Measurements from ENCODE around the gene NXPE3. TPM values are rescaled to one million over a fixed set of nuclear protein-coding genes. Genes with fewer than 3 reads are reported as not detected.

NXPE3 gene
- total RNA-seq, 1 experiment from 2014 or later = 12.8 TPM

DNA sequence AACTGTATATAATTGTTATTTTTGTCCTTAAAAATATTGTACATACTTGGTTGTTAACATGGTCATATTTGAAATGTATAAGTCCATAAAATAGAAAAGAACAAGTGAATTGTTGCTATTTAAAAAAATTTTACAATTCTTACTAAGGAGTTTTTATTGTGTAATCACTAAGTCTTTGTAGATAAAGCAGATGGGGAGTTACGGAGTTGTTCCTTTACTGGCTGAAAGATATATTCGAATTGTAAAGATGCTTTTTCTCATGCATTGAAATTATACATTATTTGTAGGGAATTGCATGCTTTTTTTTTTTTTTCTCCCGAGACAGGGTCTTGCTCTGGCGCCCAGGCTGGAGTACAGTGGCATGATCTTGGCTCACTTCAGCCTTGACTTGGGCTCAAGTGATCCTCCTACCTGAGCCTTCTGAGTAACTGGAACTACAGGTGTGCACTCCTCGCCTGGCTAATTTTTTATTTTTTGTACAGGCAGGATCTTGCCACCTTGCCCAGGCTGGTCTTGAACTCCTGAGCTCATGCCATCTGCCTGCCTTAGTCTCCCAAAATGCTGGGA is 81.0 kb downstream of the NXPE3 start:
- H3K4me2 ChIP-seq = no peak overlapping the region
- ChIA-PET POLR2A (ENCODE audit: unreplicated experiment) (interaction anchor here (0.7 kb wide), 1 partner anchor 320 kb away, joined by 3 read pairs; no protein-coding TSS in a partner anchor), CTCF (no interaction called here)
- H3K4me1 ChIP-seq (replicated peaks; ENCODE audit: insufficient read depth) = no peaks in the 10 kb centered on the region
- H3K27ac ChIP-seq = no peak overlapping the region
- H3K4me3 ChIP-seq = no peak overlapping the region
- H2AFZ ChIP-seq = no peak overlapping the region
- peaks cover 4% of the 10 kb centered on the region; the same call in 1 of the 2 replicates for H4K20me1 ChIP-seq (ENCODE audit: insufficient read depth)
- H3K9me3 ChIP-seq (ENCODE audit: insufficient read depth, low read depth) = no peaks in the 10 kb centered on the region
- peaks cover 4% of the 10 kb centered on the region for H3F3A ChIP-seq (ENCODE audit: insufficient read depth, low read depth)
- H3K9me2 ChIP-seq (ENCODE audit: insufficient read depth) = no peaks in the 10 kb centered on the region
- H3K79me2 ChIP-seq (ENCODE audit: low read depth) = no peaks in the 10 kb centered on the region
- peaks cover 56% of the 10 kb centered on the region for H3K36me3 ChIP-seq (ENCODE audit: low read depth)
- no peaks in the 10 kb centered on the region for H3K27me3 ChIP-seq (ENCODE audit: insufficient read depth, low read depth)
- BruUV-seq (replicated peaks) = no TSS peak
- DNase-seq = no peak
- intact Hi-C loops (cut with micrococcal nuclease; ENCODE audit: unreplicated experiment) = no loop called here
- no peak for TF ChIP-seq EZH2 (IDR thresholded peaks at IDR 0.05; ENCODE audit: low read depth)
- TF ChIP-seq, protein P1, sequence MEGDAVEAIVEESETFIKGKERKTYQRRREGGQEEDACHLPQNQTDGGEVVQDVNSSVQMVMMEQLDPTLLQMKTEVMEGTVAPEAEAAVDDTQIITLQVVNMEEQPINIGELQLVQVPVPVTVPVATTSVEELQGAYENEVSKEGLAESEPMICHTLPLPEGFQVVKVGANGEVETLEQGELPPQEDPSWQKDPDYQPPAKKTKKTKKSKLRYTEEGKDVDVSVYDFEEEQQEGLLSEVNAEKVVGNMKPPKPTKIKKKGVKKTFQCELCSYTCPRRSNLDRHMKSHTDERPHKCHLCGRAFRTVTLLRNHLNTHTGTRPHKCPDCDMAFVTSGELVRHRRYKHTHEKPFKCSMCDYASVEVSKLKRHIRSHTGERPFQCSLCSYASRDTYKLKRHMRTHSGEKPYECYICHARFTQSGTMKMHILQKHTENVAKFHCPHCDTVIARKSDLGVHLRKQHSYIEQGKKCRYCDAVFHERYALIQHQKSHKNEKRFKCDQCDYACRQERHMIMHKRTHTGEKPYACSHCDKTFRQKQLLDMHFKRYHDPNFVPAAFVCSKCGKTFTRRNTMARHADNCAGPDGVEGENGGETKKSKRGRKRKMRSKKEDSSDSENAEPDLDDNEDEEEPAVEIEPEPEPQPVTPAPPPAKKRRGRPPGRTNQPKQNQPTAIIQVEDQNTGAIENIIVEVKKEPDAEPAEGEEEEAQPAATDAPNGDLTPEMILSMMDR (conservative IDR thresholded peaks at IDR 0.05) = no peak

DNA sequence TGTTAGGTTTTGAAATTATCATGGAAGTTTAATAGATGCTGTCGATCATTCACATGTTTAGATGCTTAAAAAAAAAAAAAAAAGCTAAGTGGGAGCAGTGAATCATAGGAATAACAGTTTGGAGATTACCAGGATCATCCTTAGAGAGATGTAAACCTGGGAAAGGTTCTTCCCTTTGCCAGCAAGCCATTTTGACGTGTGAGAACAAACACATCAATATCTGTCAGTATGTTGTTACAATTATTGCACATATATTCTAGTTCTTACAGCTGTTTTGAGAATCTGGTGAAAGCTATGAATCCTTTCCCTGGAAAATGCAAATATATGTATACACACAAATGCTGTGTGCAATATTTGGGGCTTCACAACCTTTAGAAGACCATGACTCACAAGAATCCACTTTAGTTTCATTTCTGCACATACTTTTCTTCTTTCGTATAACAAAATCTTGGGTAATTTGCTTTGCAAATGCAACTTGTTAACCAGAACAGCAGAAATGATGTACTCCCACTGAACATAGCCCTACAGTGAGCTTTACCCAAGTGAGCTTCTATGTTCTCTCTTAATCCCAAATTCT is 82.3 kb downstream of the NXPE3 start:
- H3K27me3 ChIP-seq (ENCODE audit: insufficient read depth, low read depth) = no peaks in the 10 kb centered on the region
- ChIA-PET POLR2A (ENCODE audit: unreplicated experiment) (interaction anchor here (0.6 kb wide), 2 partner anchors 34 to 218 kb away, joined by 3 to 6 read pairs; no protein-coding TSS in a partner anchor), CTCF (no interaction called here)
- H3K36me3 ChIP-seq (ENCODE audit: low read depth) = peaks cover 43% of the 10 kb centered on the region
- no peak overlapping the region for H2AFZ ChIP-seq
- intact Hi-C loops (cut with micrococcal nuclease; ENCODE audit: unreplicated experiment) = no loop called here
- no peaks in the 10 kb centered on the region for H3K9me2 ChIP-seq (ENCODE audit: insufficient read depth)
- no TSS peak for BruUV-seq (replicated peaks)
- no peaks in the 10 kb centered on the region for H3K9me3 ChIP-seq (ENCODE audit: insufficient read depth, low read depth)
- DNase-seq = no peak
- no peak overlapping the region for H3K4me3 ChIP-seq
- no peak for TF ChIP-seq EZH2 (IDR thresholded peaks at IDR 0.05; ENCODE audit: low read depth)
- TF ChIP-seq, protein P1 (conservative IDR thresholded peaks at IDR 0.05) = no peak
- H3K79me2 ChIP-seq (ENCODE audit: low read depth) = no peaks in the 10 kb centered on the region
- H3K27ac ChIP-seq = no peak overlapping the region
- H4K20me1 ChIP-seq (ENCODE audit: insufficient read depth) = peaks cover 4% of the 10 kb centered on the region; the same call in 1 of the 2 replicates
- peaks cover 8% of the 10 kb centered on the region for H3F3A ChIP-seq (ENCODE audit: insufficient read depth, low read depth)
- H3K4me2 ChIP-seq = no peak overlapping the region
- H3K4me1 ChIP-seq (replicated peaks; ENCODE audit: insufficient read depth) = peaks cover 12% of the 10 kb centered on the region

DNA sequence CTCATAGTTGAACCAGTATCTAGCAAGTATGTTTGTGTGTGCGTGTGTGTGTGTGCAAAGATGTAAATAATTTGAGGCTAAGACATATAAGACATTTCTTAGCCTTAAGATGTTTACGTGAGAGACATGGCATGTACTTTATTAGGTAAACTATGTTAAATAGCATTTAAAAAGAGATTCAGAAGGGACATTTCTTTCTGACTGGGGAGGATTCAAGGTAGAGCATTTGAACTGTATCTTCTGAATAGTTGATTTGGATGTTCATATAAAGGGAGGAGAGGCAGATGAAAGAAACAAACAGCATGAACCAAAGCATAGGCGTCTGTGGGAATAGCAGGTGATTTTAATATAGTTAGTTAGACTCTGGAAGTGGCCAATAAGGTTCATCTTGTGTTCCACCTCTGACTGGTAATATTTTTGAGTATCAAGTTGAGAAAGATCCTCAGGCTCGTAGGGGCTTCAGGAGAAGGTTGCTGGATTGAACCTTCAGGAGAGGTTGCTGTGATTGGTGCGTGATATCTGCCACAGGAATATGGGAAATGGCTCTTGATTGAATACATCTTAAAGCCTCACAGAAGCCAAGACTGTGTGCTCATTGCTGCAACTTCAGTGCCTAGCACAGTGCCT is 82.9 kb downstream of the NXPE3 start:
- Histone ChIP-seq H3K4me2 (no peak overlapping the region), H3K9me2 (ENCODE audit: insufficient read depth) (no peaks in the 10 kb centered on the region), H3F3A (ENCODE audit: insufficient read depth, low read depth) (peaks cover 8% of the 10 kb centered on the region), H3K36me3 (ENCODE audit: low read depth) (peaks cover 37% of the 10 kb centered on the region), H3K79me2 (ENCODE audit: low read depth) (no peaks in the 10 kb centered on the region), H4K20me1 (ENCODE audit: insufficient read depth) (peaks cover 4% of the 10 kb centered on the region; the same call in 1 of the 2 replicates), H3K4me3 (no peak overlapping the region), H3K27ac (no peak overlapping the region), H3K27me3 (ENCODE audit: insufficient read depth, low read depth) (no peaks in the 10 kb centered on the region), H3K4me1 (replicated peaks; ENCODE audit: insufficient read depth) (peaks cover 16% of the 10 kb centered on the region), H2AFZ (no peak overlapping the region), H3K9me3 (ENCODE audit: insufficient read depth, low read depth) (no peaks in the 10 kb centered on the region)
- TF ChIP-seq, protein P1 (conservative IDR thresholded peaks at IDR 0.05) = no peak
- TF ChIP-seq EZH2 (IDR thresholded peaks at IDR 0.05; ENCODE audit: low read depth) = no peak
- POLR2A ChIA-PET (ENCODE audit: unreplicated experiment) = interaction anchor here (0.6 kb wide), 2 partner anchors 217 to 496 kb away, joined by 3 to 6 read pairs; no protein-coding TSS in a partner anchor
- intact Hi-C loops (cut with micrococcal nuclease; ENCODE audit: unreplicated experiment) = no loop called here
- CTCF ChIA-PET = no interaction called here
- no TSS peak for BruUV-seq (replicated peaks)
- no peak for DNase-seq
